CD4-positive, alpha-beta T cell (primary cell): Measurements from ENCODE around the gene GALNT7. TPM values are rescaled to one million over a fixed set of nuclear protein-coding genes. Genes with fewer than 3 reads are reported as not detected.
A peak's percentile ranks its signal among the peaks of the same experiment; 100 is the strongest.

ENCODE experiments used
- ATAC-seq: fragments of 200-7000 bp; cut with Tn5 transposase; one replicate; pipeline ENCODE4 v1.10.0; 2022; ENCODE audit warnings: mild to moderate bottlenecking; ENCODE audit not compliant: poor library complexity
- CTCF ChIA-PET: fragments of 350-600 bp; sonication (Branson Sonifier 250); formaldehyde crosslinking; loops from one replicate; lab custom pipeline; 2021; ENCODE audit warnings: antibody characterized with exemption, inconsistent platforms; lab: Charles Lee
- POLR2A ChIA-PET: fragments of 350-600 bp; sonication (Branson Sonifier 250); formaldehyde crosslinking; loops from one replicate; lab custom pipeline; 2021; ENCODE audit warnings: antibody characterized with exemption, inconsistent platforms; lab: Charles Lee
- DNase-seq, 14 experiments: peaks; one replicate each; pipeline ENCODE4 v3.0.0-alpha.2; 2013 to 2020; ENCODE audit warnings: mixed read lengths in 2 of 14
- H3K27ac ChIP-seq, 2 donors: one replicate each; pipeline versions ENCODE4 v1.5.1 to v1.7.0; 2013; ENCODE audit warnings: low read length in 2 of 2, low read depth in 1 of 2, mild to moderate bottlenecking in 1 of 2
- H3K27me3 ChIP-seq, 2 experiments: 1 replicate in 1 of 2; 2 replicates in 1 of 2; pipeline versions ENCODE4 v1.6.1 to v1.7.0; 2013; ENCODE audit warnings: low read length in 2 of 2, control low read depth in 1 of 2, mild to moderate bottlenecking in 1 of 2, moderate library complexity in 1 of 2; ENCODE audit not compliant: insufficient read depth in 2 of 2, control insufficient read depth in 1 of 2
- H3K36me3 ChIP-seq: one replicate; pipeline ENCODE4 v1.6.1; 2013; ENCODE audit warnings: low read length, control low read depth; ENCODE audit not compliant: insufficient read depth
- H3K4me1 ChIP-seq: one replicate; pipeline ENCODE4 v1.6.1; 2013; ENCODE audit warnings: low read length, control low read depth; ENCODE audit not compliant: insufficient read depth
- H3K4me3 ChIP-seq: one replicate; pipeline ENCODE4 v1.5.1; 2013; ENCODE audit warnings: mild to moderate bottlenecking, low read length, moderate library complexity
- H3K9me3 ChIP-seq, 2 experiments: 1 replicate in 1 of 2; 2 replicates in 1 of 2; pipeline versions ENCODE4 v1.6.1 to v1.7.0; 2013; ENCODE audit warnings: low read length in 2 of 2, mild to moderate bottlenecking in 2 of 2, control low read depth in 1 of 2, moderate library complexity in 1 of 2; ENCODE audit not compliant: control insufficient read depth in 1 of 2, insufficient read depth in 1 of 2
- H3K27ac Mint-ChIP-seq: one replicate; pipeline ENCODE4 v1.8.0; 2020; ENCODE audit warnings: mixed read lengths
- H3K27me3 Mint-ChIP-seq: one replicate; pipeline ENCODE4 v1.8.0; 2021; ENCODE audit warnings: mixed read lengths
- H3K36me3 Mint-ChIP-seq: one replicate; pipeline ENCODE4 v1.8.0; 2021; ENCODE audit warnings: low read depth, mixed read lengths
- H3K4me1 Mint-ChIP-seq: one replicate; pipeline ENCODE4 v1.8.0; 2021; ENCODE audit warnings: low read depth, mixed read lengths
- H3K4me3 Mint-ChIP-seq: one replicate; pipeline ENCODE4 v1.8.0; 2020; ENCODE audit warnings: mild to moderate bottlenecking, mixed read lengths
- H3K9me3 Mint-ChIP-seq: one replicate; pipeline ENCODE4 v1.8.0; 2020; ENCODE audit warnings: mixed read lengths
- intact Hi-C, 2 experiments: fragments of 100-400 bp; cut with DNase I in 1 of 2; cut with micrococcal nuclease in 1 of 2; formaldehyde crosslinking; loops; one replicate each; pipeline versions ENCODE4 v1.15.1 to v1.9.0; 2023 to 2025; cut with DNase I, micrococcal nuclease
- total RNA-seq, 174 experiments: library from RNA in 2 of 174; stranded (reverse) in 2 of 174; gene quantifications; one replicate each; pipeline ENCODE4 v1.2.3 and lab custom pipeline; 2021 to 2026
- TF ChIP-seq, protein P1 (sequence below): fragments of 200-600 bp; IDR thresholded peaks from one replicate; pipeline ENCODE4 v1.8.0; 2022; ENCODE audit warnings: antibody characterized with exemption, mild to moderate bottlenecking

Gene GALNT7
- total RNA-seq, 2 experiments from 2014 or later = 4.6 to 4.8 TPM

DNA sequence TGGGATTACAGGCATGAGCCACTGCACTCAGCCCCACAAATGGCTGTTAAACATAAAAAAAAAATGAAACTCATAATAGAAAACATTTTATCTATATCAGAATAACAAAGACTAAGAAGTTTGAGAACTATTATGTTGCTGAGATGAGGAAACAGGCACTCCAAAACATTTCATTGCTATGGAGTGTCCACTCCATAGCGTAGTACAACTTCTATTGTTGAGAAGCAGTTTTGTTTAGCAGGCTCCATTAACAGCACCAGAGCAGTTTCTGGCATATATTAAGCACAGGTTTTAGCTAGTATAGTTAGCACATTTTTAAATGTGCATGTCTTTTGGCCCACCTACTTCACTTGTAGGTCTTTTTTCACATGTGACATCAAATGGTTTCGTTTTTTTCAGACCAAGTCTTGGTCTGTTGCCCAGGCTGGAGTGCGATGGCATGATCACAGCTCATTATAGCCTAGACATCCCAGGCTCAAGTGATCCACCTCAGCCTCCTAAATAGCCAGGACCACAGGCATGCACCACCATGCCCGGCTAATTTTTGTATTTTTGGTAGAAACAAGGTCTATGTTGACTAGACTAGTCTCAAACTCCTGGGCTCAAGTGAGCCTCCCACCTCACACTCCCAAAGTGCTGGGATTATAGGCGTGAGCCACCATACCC lies 159.8 kb downstream of the GALNT7 start:
- Histone ChIP-seq H3K36me3 (peaks cover 18% of the 10 kb centered on the region), H3K4me1 (peaks cover 10% of the 10 kb centered on the region), H3K9me3 (no peaks in the 10 kb centered on the region), H3K4me3 (no peak overlapping the region), H3K27ac (no peak overlapping the region), H3K27me3 (no peaks in the 10 kb centered on the region)
- Mint-ChIP-seq H3K27ac (no peak overlapping the region), H3K9me3 (no peaks in the 10 kb centered on the region), H3K4me3 (no peak overlapping the region), H3K27me3 (no peaks in the 10 kb centered on the region), H3K36me3 (peaks cover 44% of the 10 kb centered on the region), H3K4me1 (peaks cover 23% of the 10 kb centered on the region)
- ChIA-PET CTCF (no interaction called here), POLR2A (interaction anchor here (1.1 to 1.8 kb wide), 2 partner anchors 41 to 43 kb away, joined by 3 to 6 read pairs; partner anchors contain the start of gene SAP30)
- DNase-seq (no peak), ATAC-seq (no peak)
- TF ChIP-seq, protein P1, sequence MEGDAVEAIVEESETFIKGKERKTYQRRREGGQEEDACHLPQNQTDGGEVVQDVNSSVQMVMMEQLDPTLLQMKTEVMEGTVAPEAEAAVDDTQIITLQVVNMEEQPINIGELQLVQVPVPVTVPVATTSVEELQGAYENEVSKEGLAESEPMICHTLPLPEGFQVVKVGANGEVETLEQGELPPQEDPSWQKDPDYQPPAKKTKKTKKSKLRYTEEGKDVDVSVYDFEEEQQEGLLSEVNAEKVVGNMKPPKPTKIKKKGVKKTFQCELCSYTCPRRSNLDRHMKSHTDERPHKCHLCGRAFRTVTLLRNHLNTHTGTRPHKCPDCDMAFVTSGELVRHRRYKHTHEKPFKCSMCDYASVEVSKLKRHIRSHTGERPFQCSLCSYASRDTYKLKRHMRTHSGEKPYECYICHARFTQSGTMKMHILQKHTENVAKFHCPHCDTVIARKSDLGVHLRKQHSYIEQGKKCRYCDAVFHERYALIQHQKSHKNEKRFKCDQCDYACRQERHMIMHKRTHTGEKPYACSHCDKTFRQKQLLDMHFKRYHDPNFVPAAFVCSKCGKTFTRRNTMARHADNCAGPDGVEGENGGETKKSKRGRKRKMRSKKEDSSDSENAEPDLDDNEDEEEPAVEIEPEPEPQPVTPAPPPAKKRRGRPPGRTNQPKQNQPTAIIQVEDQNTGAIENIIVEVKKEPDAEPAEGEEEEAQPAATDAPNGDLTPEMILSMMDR = no peak
- intact Hi-C loops = loop anchor here in 1 of 2 experiments (10.0 kb wide), 1 partner anchor 826 kb away; no protein-coding TSS in a partner anchor

DNA sequence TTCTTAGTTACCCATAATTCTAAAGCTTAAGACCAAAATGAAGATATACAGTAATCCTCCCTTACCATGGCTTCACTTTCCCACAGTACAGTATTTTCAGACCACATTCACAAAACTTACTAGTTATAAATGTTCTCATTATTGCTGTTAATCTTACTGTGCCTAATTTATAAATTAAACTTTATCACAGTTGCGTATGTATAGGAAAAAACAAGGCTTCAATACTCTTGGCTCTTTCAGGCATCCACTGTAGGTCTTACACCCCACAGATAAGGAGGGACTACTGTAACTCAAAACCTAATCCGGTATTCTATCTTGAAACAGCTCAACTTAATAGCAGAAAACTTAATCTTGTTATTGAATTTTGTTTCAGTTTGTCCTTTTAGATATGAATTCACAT lies 162.0 kb downstream of the GALNT7 start:
- Histone ChIP-seq H3K36me3 (peaks cover 18% of the 10 kb centered on the region), H3K27ac (no peak overlapping the region), H3K4me1 (peaks cover 16% of the 10 kb centered on the region), H3K4me3 (no peak overlapping the region), H3K9me3 (no peaks in the 10 kb centered on the region), H3K27me3 (no peaks in the 10 kb centered on the region)
- DNase-seq (no peak), ATAC-seq (no peak)
- Mint-ChIP-seq H3K36me3 (peaks cover 56% of the 10 kb centered on the region), H3K27me3 (no peaks in the 10 kb centered on the region), H3K27ac (no peak overlapping the region), H3K4me1 (peaks cover 36% of the 10 kb centered on the region), H3K9me3 (no peaks in the 10 kb centered on the region), H3K4me3 (peak overlapping the region; percentile 36)
- ChIA-PET POLR2A (interaction anchor here (6.8 kb wide), 1 partner anchor 40 kb away, joined by 373 read pairs; the partner anchor contains the start of gene SAP30), CTCF (no interaction called here)
- TF ChIP-seq, protein P1 = no peak
- intact Hi-C loops = loop anchor here (5.0 to 10.0 kb wide), 2 partner anchors 163 to 954 kb away; partner anchors contain the start of genes CEP44 (in 2 of the 2), FBXO8 (in 2 of the 2) and GALNT7 (in 1 of the 2)

DNA sequence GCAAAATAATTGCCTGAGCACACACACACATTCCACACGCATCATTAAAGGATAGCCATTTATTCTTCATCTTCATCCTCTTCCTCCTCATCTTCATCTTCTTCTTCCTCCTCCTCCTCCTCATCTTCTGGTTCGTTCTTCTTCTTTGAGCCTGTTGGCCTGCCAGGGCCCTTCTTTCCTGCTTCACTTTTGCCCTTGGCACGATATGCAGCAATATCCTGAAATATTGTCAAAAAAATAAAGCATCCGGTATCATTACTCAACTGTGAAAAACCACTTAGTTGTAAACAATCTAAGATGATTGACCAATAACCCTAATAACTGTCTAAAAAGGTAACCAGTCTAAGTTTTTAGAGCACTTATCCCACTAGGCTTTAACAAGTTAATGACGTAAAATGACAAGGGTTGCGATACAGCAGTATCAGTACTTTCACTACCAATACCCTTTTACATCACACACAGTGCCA lies 163.4 kb downstream of the GALNT7 start:
- peaks cover 18% of the 10 kb centered on the region for H3K36me3 ChIP-seq
- H3K27ac ChIP-seq = no peak overlapping the region
- H3K36me3 Mint-ChIP-seq = peaks cover 52% of the 10 kb centered on the region
- no peaks in the 10 kb centered on the region for H3K9me3 Mint-ChIP-seq
- no peaks in the 10 kb centered on the region for H3K27me3 ChIP-seq
- H3K4me3 Mint-ChIP-seq = peak overlapping the region; percentile 98
- ChIA-PET POLR2A (interaction anchor here (2.5 to 6.8 kb wide), 3 partner anchors 13 to 89 kb away, joined by 13 to 373 read pairs (median 17); partner anchors contain the start of gene SAP30), CTCF (interaction anchor here (1.2 to 1.7 kb wide), 2 partner anchors 39 to 88 kb away, joined by 3 to 4 read pairs; partner anchors contain the start of gene SAP30)
- H3K4me3 ChIP-seq = peak overlapping the region; percentile 88
- DNase-seq (peak in 3 of 14 experiments; percentile 21 to 44 (median 22)), ATAC-seq (no peak)
- peaks cover 6% of the 10 kb centered on the region for H3K27me3 Mint-ChIP-seq
- peaks cover 16% of the 10 kb centered on the region for H3K4me1 ChIP-seq
- H3K9me3 ChIP-seq = no peaks in the 10 kb centered on the region
- intact Hi-C loops = loop anchor here (5.0 to 10.0 kb wide), 2 partner anchors 165 to 953 kb away; partner anchors contain the start of genes CEP44 (in 2 of the 2), FBXO8 (in 2 of the 2) and GALNT7 (in 1 of the 2)
- H3K4me1 Mint-ChIP-seq = peaks cover 37% of the 10 kb centered on the region
- TF ChIP-seq, protein P1 = no peak
- H3K27ac Mint-ChIP-seq = peak overlapping the region; percentile 96
